Measurements from ENCODE around the gene RPL13. TPM values are rescaled to one million over a fixed set of nuclear protein-coding genes. Genes with fewer than 3 reads are reported as not detected.

Gene RPL13
- total and polyA plus RNA-seq, 2 of the 13 experiments (the other 11 are each of a cell fraction or from before 2014, with no cell fraction given): 2,988 to 4,411 TPM

- TF ChIP-seq ZNF687 (CRISPR knock-in tag; IDR thresholded peaks at IDR 0.05): peak; percentile 47; the same call in 1 of the 2 replicates
- no peak for TF ChIP-seq SRSF4 (IDR thresholded peaks at IDR 0.05; ENCODE audit: low read depth, low read length, poor library complexity, severe bottlenecking)
- TF ChIP-seq ZNF142 (CRISPR knock-in tag; IDR thresholded peaks at IDR 0.05): no peak
- TF ChIP-seq ZNF143 (CRISPR knock-in tag; IDR thresholded peaks at IDR 0.05): no peak
- no peak for TF ChIP-seq MTA1 (CRISPR knock-in tag; IDR thresholded peaks at IDR 0.05; ENCODE audit: borderline replicate concordance)
- no peak for TF ChIP-seq ZNF367 (CRISPR knock-in tag; IDR thresholded peaks at IDR 0.05; ENCODE audit: borderline replicate concordance)
- TF ChIP-seq ZNF550 (CRISPR knock-in tag; IDR thresholded peaks at IDR 0.05; ENCODE audit: borderline replicate concordance): no peak
- 0 out of 2 replicates have a peak, but pooled peaks have one; percentile 51 for TF ChIP-seq ZBTB1 (CRISPR knock-in tag; IDR thresholded peaks at IDR 0.05; ENCODE audit: borderline replicate concordance)
- no peak for TF ChIP-seq ZNF44 (CRISPR knock-in tag; IDR thresholded peaks at IDR 0.05)
- TF ChIP-seq HMG20B (CRISPR knock-in tag; conservative IDR thresholded peaks at IDR 0.05): no peak
- TF ChIP-seq ZNF280B (CRISPR knock-in tag; IDR thresholded peaks at IDR 0.05; ENCODE audit: borderline replicate concordance): 0 out of 2 replicates have a peak, but pooled peaks have one; percentile 48
- TF ChIP-seq ZNF747 (CRISPR knock-in tag; IDR thresholded peaks at IDR 0.05; ENCODE audit: borderline replicate concordance): no peak
- TF ChIP-seq ATF5 (CRISPR knock-in tag; IDR thresholded peaks at IDR 0.05; ENCODE audit: low read depth): 0 out of 2 replicates have a peak, but pooled peaks have one; percentile 44
- no peak for TF ChIP-seq ZNF430 (CRISPR knock-in tag; IDR thresholded peaks at IDR 0.05)
- TF ChIP-seq ELF4 (CRISPR knock-in tag; IDR thresholded peaks at IDR 0.05; ENCODE audit: borderline replicate concordance): no peak
Observed at GRCh38 chr16:89582614-89583196, 22.2 kb downstream of the RPL13 start (continued).
